Activated T-helper 1 cell treated with anti-CD3 and anti-CD28 coated beads, Interleukin-12 subunit alpha, Interleukin-12 subunit beta, Interleukin-2, Interleukin-4 antibody, amounts not matched to agents 30 ng/mL and 10 ng/mL and 1 ng/mL, durations not matched to agents 14 hours and 24 hours and 36 hours (primary cell): ENCODE data around the gene RIT2. TPM values are rescaled to one million over a fixed set of nuclear protein-coding genes. Genes with fewer than 3 reads are reported as not detected.

Experiments
- DNase-seq: peaks from one replicate; pipeline ENCODE4 v3.0.0; 2021; ENCODE audit warnings: low spot score
- H3K27ac Mint-ChIP-seq: one replicate; pipeline ENCODE4 v1.8.0; 2021; ENCODE audit warnings: mild to moderate bottlenecking, mixed read lengths
- H3K27me3 Mint-ChIP-seq: one replicate; pipeline ENCODE4 v1.8.0; 2022; ENCODE audit warnings: mild to moderate bottlenecking, moderate library complexity, mixed read lengths; ENCODE audit not compliant: insufficient read depth
- H3K36me3 Mint-ChIP-seq: one replicate; pipeline ENCODE4 v1.8.0; 2021; ENCODE audit warnings: low read depth, mixed read lengths
- H3K4me1 Mint-ChIP-seq: one replicate; pipeline ENCODE4 v1.8.0; 2021; ENCODE audit warnings: low read depth, mixed read lengths
- H3K4me3 Mint-ChIP-seq: one replicate; pipeline ENCODE4 v1.8.0; 2021; ENCODE audit warnings: mild to moderate bottlenecking, moderate library complexity, mixed read lengths
- H3K9me3 Mint-ChIP-seq: one replicate; pipeline ENCODE4 v1.8.0; 2021; ENCODE audit warnings: mixed read lengths
- intact Hi-C: fragments of 100-400 bp; cut with micrococcal nuclease; formaldehyde crosslinking; loops from one replicate; pipeline ENCODE4 v1.15.1; 2024
- total RNA-seq: library from RNA; stranded (reverse); gene quantifications from 2 replicates; pipeline ENCODE4 v1.2.3, GENCODE V29; 2022

The RIT2 gene
- total RNA-seq, 1 donor from 2014 or later = not detected

DNA sequence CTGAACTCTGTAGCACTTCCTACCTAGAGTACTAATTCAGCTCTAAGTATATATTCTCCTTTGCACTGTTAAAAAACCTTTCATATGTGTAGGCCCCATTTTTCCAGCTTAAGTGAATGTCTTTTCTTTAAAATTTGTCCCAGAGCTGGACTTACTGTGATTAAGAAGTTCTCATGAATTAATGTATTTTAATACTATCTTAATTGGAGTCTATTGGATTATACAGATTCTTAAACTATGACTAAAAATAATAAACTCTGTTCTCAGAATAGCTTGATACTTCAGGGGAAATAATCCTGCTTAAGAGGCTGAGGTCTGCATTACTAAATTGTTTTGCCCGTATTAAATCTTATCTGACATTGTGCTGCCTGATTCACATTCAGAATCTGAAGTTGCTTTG lies 223.3 kb downstream of the RIT2 start:
- Mint-ChIP-seq H3K27me3 (no peaks in the 10 kb centered on the region), H3K36me3 (no peaks in the 10 kb centered on the region), H3K9me3 (peaks cover 3% of the 10 kb centered on the region), H3K4me1 (no peaks in the 10 kb centered on the region), H3K4me3 (no peak overlapping the region), H3K27ac (no peak overlapping the region)
- intact Hi-C loops = loop anchor here (10.0 kb wide), 1 partner anchor 187 kb away; no protein-coding TSS in a partner anchor
- no peak for DNase-seq

DNA sequence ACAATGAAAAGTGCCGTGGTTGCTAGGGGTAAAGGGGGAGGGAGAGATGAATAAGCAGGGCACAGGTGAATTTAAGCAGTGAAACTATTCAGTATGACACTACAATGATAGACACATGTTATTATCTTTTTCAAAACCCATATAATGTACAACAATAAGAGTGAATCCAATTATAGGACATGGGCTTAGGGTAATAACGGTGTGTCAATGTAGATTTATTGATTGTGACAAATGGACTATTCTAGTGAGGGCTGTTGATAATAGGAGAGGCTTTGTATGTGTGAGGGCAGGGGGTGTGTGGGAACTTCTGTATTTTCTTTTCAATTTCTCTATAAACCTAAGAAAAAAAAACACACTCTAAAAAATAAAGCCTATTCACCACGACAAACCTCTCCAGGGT lies 223.8 kb downstream of the RIT2 start:
- H3K27me3 Mint-ChIP-seq = no peaks in the 10 kb centered on the region
- no peaks in the 10 kb centered on the region for H3K4me1 Mint-ChIP-seq
- no peaks in the 10 kb centered on the region for H3K36me3 Mint-ChIP-seq
- peaks cover 3% of the 10 kb centered on the region for H3K9me3 Mint-ChIP-seq
- H3K4me3 Mint-ChIP-seq = no peak overlapping the region
- no peak for DNase-seq
- H3K27ac Mint-ChIP-seq = no peak overlapping the region
- intact Hi-C loops = loop anchor here (10.0 kb wide), 1 partner anchor 187 kb away; no protein-coding TSS in a partner anchor

DNA sequence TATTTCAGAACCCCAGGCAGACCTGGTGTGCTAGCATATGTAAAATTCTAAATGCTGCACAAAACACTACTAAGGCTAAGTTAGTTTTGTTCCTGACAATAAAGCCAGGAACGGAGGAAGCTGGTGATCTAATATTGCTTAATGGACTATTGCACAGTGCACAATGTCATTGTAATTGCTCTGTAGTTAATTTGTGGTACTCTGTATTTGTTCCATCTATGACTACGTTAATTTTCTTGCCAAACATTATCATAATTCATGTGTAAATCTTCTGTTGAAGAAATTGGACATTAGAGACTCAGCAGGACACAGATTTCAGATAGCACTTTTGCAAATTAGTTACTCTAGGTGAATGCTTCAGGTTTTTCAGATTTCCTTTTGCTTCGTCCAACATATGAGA lies 232.3 kb downstream of the RIT2 start:
- Mint-ChIP-seq H3K27me3 (peaks cover 2% of the 10 kb centered on the region), H3K4me3 (no peak overlapping the region), H3K36me3 (no peaks in the 10 kb centered on the region), H3K9me3 (peaks cover 15% of the 10 kb centered on the region), H3K4me1 (no peaks in the 10 kb centered on the region), H3K27ac (no peak overlapping the region)
- DNase-seq = no peak
- intact Hi-C loops = no loop called here

DNA sequence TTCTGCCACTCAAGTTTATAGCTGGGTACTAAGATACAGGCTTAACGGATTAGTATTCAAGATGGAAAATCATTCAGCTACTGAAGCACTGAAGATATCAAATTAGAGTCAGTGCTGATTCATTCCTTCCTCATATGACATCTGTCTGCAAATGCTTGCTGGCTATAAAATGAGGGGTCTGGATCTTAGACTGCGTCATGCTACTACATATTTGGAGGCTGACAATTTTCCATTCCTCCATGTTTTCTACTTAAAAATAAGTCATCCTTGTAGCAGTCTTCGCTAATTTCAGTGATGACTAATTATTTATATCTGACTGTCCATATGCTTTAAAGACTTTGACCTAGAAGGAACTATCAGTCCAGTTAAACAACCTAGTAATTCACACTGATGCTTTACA lies 233.4 kb downstream of the RIT2 start:
- peaks cover 2% of the 10 kb centered on the region for H3K27me3 Mint-ChIP-seq
- intact Hi-C loops = no loop called here
- DNase-seq = no peak
- no peak overlapping the region for H3K4me3 Mint-ChIP-seq
- H3K9me3 Mint-ChIP-seq = peaks cover 13% of the 10 kb centered on the region
- H3K36me3 Mint-ChIP-seq = no peaks in the 10 kb centered on the region
- no peaks in the 10 kb centered on the region for H3K4me1 Mint-ChIP-seq
- no peak overlapping the region for H3K27ac Mint-ChIP-seq

DNA sequence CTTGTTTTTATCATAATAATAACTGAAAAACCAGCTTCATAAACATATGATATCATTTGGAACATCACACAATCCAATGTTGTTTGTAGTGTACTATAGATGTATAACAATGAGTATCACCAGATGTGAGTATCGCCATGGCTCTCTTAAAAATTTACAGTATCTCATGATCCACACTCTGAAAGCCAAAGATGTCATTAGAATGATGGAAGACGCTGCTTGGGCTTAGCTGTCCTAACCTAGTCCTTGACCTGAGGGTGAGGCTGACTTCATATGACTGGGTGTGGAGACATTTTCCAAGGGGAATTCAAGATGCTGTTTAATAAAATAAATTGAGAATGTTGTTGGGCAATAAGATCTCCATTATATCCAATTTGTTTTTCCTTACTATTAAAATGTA lies 242.6 kb downstream of the RIT2 start:
- no peak for DNase-seq
- no peaks in the 10 kb centered on the region for H3K4me1 Mint-ChIP-seq
- H3K36me3 Mint-ChIP-seq = no peaks in the 10 kb centered on the region
- H3K4me3 Mint-ChIP-seq = no peak overlapping the region
- intact Hi-C loops = no loop called here
- H3K27me3 Mint-ChIP-seq = no peaks in the 10 kb centered on the region
- no peaks in the 10 kb centered on the region for H3K9me3 Mint-ChIP-seq
- H3K27ac Mint-ChIP-seq = no peak overlapping the region

DNA sequence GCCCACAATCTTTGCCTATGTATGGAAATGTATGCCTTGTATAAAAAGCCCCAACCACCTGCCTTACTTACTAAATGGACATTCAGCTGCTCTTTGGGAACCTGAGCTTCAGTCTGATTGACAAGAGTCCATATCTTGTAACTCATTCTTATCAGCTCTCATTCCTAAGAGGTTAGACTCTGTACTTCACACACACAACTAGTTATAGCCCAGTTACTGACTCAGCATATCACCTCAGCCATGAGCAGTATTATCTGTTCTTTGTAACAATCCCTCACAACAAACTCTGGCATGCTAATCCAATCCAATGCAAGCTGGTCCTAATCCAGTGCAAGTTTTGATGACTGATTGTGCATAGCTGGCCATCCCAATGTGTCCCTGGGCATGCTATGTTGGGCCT lies 250.6 kb downstream of the RIT2 start:
- Mint-ChIP-seq H3K27ac (no peak overlapping the region), H3K36me3 (no peaks in the 10 kb centered on the region)
- DNase-seq = no peak

DNA sequence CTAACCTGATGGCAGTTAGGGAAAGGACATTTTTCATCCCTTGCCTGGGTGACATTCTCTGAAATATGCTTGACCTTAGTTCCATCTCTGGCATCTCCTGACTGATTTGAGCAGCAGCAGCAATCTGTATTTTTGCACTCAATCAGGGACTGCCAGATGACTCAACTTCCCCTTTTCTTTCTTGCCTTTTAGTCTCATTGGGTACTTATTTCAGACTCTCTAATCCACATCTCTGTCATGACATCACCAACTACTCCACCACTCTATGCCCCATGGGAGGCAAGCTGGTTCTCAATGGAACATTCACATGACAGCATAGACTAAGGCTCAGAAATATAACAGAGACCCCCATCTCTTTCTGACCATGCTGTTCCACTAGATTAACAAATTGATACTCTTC lies 254.2 kb downstream of the RIT2 start:
- no peak overlapping the region for H3K27ac Mint-ChIP-seq
- no peaks in the 10 kb centered on the region for H3K4me1 Mint-ChIP-seq
- no peak for DNase-seq
- intact Hi-C loops = no loop called here
- H3K4me3 Mint-ChIP-seq = no peak overlapping the region
- no peaks in the 10 kb centered on the region for H3K27me3 Mint-ChIP-seq
- H3K36me3 Mint-ChIP-seq = no peaks in the 10 kb centered on the region
- H3K9me3 Mint-ChIP-seq = peaks cover 3% of the 10 kb centered on the region

More for the DNA sequence above, 250.6 kb downstream of the RIT2 start:
- H3K27me3 Mint-ChIP-seq = no peaks in the 10 kb centered on the region
- H3K9me3 Mint-ChIP-seq = no peaks in the 10 kb centered on the region
- no peak overlapping the region for H3K4me3 Mint-ChIP-seq
- no peaks in the 10 kb centered on the region for H3K4me1 Mint-ChIP-seq
- intact Hi-C loops = no loop called here

DNA sequence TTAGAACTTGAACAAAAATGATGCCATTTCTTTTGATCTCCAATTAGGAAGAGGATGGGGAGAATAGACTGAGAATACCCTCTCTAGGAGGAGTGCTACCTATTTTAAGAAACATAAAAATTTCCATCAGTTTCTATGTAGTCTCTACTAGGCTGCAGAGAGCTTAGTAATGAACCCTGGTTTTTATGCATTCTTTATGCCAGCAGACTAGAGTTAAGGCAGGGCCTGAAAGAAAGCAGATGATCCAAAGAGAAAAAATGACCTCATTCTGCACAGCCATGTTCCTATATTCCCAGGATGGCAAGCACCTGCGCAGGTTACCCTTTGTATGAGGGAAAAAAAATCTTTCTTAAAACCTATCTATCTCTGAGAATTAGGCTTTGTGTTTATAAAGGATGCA lies 254.9 kb downstream of the RIT2 start:
- H3K36me3 Mint-ChIP-seq = no peaks in the 10 kb centered on the region
- no peak overlapping the region for H3K27ac Mint-ChIP-seq
- no peak for DNase-seq
- peaks cover 3% of the 10 kb centered on the region for H3K9me3 Mint-ChIP-seq
- no peaks in the 10 kb centered on the region for H3K27me3 Mint-ChIP-seq
- no peaks in the 10 kb centered on the region for H3K4me1 Mint-ChIP-seq
- H3K4me3 Mint-ChIP-seq = no peak overlapping the region
- intact Hi-C loops = no loop called here

DNA sequence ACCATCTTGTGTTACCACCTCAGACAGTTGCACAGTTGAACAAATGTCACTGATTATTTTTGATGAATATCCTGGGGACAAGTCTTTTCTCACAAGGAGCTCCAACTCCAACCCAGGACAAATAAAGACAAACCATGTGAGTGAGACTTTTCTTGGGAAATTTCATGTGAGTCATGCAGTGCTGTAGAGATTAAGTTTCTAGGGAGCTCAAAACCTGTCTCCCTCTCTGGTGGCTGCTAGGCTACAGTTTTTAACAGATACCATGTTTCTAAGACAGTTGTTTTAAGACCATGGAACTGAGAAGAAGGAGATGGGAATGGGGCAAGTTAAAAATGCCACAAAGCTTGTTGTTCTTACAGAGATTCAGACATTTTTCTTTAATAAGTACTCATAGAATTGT lies 255.5 kb downstream of the RIT2 start:
- H3K27me3 Mint-ChIP-seq = no peaks in the 10 kb centered on the region
- intact Hi-C loops = no loop called here
- H3K4me1 Mint-ChIP-seq = no peaks in the 10 kb centered on the region
- H3K9me3 Mint-ChIP-seq = peaks cover 3% of the 10 kb centered on the region
- H3K4me3 Mint-ChIP-seq = no peak overlapping the region
- H3K27ac Mint-ChIP-seq = no peak overlapping the region
- no peak for DNase-seq
- no peaks in the 10 kb centered on the region for H3K36me3 Mint-ChIP-seq

DNA sequence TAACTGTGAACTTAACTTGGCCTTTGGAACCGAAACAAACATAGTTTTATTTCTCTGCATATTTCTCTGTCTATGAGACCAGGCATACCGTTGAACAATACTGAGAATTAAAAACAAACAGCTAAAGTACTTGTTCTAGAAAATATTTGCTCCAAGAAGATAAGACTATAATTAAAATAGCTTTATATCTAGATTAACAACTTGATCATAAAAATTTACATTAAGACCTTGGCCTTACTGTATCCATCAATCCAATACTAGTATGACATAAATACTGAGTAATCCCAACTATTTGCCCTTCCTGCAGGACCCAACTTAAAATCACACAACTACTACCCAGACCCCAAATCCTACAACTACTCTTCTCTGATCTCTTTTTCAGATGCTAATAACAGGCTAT lies 260.9 kb downstream of the RIT2 start:
- H3K4me3 Mint-ChIP-seq = no peak overlapping the region
- intact Hi-C loops = no loop called here
- peaks cover 3% of the 10 kb centered on the region for H3K9me3 Mint-ChIP-seq
- no peaks in the 10 kb centered on the region for H3K27me3 Mint-ChIP-seq
- H3K4me1 Mint-ChIP-seq = no peaks in the 10 kb centered on the region
- no peak overlapping the region for H3K27ac Mint-ChIP-seq
- no peaks in the 10 kb centered on the region for H3K36me3 Mint-ChIP-seq
- DNase-seq = no peak

DNA sequence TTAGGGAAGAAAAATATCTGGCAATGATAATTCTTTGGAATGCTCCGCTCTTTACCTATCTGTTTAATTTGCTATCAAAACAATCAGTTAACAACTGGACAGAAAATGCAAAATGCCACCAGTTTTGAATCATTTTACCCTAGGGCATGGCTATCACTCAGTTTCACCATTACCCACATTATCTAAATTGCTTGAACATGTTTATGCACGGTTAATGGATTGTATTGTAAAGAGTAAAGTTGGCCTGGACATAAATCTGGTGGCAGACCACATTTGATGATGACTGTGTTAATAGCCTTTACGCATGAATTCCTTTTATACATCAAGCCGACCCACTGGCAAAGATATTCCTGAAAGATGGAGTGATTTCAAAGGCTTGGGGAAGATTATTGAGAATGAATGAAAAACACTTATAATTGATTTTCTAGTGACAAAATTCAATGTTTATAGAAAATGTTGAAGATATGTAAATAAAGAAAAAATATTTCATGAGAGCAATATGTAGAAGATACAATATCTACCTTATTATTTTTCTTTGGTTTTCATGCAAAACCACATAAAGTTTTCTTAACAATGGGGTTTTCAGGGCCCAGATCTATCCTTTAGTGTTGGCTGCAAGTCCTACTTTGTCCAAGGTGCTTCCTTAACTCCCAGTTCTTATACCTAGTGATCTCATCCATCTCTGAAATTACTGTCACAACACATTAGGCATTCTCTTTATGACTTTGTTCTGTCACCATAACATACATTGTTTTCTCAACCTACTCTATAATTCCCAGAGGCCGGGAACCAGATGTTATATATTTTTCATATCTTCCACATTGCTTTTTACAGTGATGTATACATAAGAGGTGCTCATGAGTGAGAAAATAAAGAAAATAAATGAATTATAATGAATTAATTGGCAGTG lies 265.1 kb downstream of the RIT2 start:
- Mint-ChIP-seq H3K4me1 (no peaks in the 10 kb centered on the region), H3K27me3 (no peaks in the 10 kb centered on the region), H3K36me3 (no peaks in the 10 kb centered on the region), H3K27ac (no peak overlapping the region), H3K4me3 (no peak overlapping the region), H3K9me3 (no peaks in the 10 kb centered on the region)
- intact Hi-C loops = no loop called here
- DNase-seq = no peak

DNA sequence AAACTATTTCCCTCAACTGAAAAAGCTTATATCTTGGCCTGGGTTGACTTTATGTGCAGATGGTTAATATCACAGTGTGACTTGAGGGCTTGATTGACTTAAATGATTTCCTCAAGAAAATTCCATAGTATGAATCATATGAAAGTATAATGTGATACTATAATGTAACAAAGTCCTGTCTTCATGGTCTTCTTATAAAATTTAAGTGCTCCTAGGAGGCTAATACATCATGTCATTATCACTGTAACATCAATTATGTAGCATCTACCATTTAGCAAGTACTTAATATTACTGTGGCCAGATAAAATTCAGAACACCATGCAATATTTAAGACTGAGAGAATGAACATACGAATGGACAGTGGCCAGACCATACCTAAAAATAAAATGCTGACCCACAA lies 276.1 kb downstream of the RIT2 start:
- intact Hi-C loops = no loop called here
- Mint-ChIP-seq H3K27me3 (no peaks in the 10 kb centered on the region), H3K9me3 (peaks cover 5% of the 10 kb centered on the region), H3K4me3 (no peak overlapping the region), H3K4me1 (no peaks in the 10 kb centered on the region), H3K27ac (no peak overlapping the region), H3K36me3 (no peaks in the 10 kb centered on the region)
- DNase-seq = no peak

DNA sequence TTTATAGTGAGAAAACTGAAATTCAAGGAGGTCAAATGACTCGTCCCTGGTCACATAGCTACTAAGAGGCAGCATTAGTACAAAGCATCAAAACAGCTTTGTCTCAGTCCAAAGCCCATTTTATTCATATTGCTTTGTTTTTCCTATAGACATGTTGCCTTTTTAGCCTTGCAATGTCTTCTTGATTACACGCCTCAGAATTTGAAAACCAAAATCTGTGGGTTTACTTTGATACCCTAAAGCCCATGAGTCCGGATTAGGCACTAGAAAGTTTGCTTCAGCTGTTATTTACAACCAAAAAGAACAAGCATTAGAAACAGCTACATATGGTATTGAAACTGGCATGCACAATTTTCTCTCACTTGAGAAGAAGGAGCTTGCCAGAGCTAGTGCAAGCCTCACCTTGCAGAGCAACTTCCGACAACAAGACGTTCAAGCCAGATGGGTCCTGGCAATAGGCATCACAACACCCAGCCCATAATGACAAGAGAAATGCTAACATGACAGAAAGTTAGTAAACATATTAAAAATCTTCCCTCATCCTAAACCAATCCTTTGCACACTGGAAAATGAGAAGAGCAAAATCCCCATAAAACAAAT lies 276.8 kb downstream of the RIT2 start:
- Mint-ChIP-seq H3K4me3 (no peak overlapping the region), H3K9me3 (peaks cover 5% of the 10 kb centered on the region), H3K27ac (no peak overlapping the region), H3K4me1 (no peaks in the 10 kb centered on the region), H3K27me3 (no peaks in the 10 kb centered on the region), H3K36me3 (no peaks in the 10 kb centered on the region)
- no peak for DNase-seq
- intact Hi-C loops = no loop called here
